Superior temporal gyrus (tissue), 1 donor: ENCODE measurements around the gene TNFRSF25.

Experiments
- DNase-seq: peaks from one replicate; pipeline ENCODE4 v3.0.0-alpha.2; 2016; ENCODE audit errors: extremely low spot score

TNFRSF25 gene

GRCh38 chr1:6487804-6488484, 22.0 kb upstream of the TNFRSF25 start:
- no peak for DNase-seq

DNA sequence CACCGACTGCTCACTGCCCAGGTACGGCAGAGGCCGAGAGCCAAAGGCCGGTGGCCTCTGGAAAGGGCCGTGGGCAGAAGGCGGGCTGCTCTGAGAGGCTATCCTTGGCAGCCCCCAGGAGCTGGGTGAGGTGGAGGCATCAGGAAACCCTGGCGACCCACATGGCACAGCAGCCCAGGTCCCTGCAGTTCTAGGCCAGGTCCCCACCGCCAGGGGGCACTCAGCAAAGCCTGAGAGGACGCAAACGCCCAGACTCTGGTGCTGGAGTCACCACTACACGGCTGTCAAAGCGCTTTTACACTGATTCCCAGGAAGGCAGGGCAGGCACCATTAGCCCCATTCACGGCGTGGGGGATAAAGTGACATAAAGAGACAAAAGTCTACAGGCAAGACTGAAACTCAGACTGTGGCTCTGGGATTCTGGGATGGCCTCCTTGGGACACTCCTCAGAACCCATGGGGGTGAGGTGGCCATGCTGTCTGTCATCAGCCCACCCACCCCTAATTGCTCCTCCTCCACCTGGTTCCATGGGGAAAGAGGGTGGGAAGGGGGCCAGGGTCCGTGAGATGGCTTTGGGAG, 20.5 kb upstream of the TNFRSF25 start:
- DNase-seq, result peak; percentile 81

- DNase-seq, result no peak
Measured at GRCh38 chr1:6485168-6486101, 19.5 kb upstream of the TNFRSF25 start.

DNA sequence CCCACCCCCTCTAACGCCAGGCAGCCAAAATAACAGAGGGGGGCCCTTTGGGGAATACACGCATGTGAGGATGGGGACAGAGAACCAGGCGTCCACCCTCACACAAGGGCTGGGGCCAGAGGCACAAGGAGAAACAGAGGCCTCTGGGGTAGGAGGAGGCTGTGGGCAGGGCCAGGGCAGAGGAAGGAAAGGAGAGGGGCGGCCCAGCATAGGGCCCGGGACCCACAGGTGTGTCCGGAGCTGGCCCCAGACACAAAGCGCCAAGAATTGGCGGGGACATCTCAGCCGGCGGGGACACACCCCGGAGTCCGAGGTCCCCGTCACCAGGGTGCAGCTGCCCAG, 18.8 kb upstream of the TNFRSF25 start:
- DNase-seq, result no peak

- DNase-seq, result no peak
Measured at GRCh38 chr1:6483761-6484117, 17.8 kb upstream of the TNFRSF25 start.

DNA sequence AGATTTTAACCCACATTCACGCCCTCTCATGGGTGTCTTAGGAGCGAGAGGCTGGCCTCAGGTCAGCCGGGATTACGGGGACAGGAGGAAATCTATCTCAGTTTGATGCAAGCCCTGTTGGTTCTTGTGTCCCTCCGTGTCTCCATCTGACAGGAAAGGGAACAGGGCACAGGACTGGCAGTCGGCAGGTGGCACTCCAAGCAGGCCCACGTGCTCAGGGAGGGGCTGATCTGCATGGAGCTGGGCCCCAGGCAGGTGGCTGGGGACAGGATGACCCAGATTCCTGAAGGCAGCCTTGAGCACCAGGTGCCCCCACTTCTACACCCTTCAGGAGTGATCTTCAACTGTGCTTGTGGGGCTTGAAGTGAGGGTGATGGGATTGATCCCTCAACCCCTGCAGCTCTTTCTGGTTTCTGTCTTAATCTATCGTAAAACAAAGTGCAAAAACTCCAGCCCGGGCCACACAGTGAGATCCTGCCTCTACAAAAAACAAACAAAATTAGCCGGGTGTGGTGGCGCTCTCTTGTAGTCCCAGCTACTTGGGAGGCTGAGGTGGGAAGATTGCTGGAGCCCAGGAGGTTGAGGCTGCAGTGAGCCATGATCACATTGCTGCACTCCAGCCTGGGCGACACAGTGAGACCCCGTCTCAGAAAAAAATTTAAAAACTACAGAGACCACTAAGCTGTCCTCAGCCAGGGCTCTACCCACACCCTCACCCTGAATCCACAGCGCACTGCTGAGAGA, 17.2 kb upstream of the TNFRSF25 start:
- no peak for DNase-seq

GRCh38 chr1:6481820-6482219, 15.8 kb upstream of the TNFRSF25 start:
- DNase-seq, result no peak

GRCh38 chr1:6477039-6477820, 11.3 kb upstream of the TNFRSF25 start:
- DNase-seq, result no peak

DNA sequence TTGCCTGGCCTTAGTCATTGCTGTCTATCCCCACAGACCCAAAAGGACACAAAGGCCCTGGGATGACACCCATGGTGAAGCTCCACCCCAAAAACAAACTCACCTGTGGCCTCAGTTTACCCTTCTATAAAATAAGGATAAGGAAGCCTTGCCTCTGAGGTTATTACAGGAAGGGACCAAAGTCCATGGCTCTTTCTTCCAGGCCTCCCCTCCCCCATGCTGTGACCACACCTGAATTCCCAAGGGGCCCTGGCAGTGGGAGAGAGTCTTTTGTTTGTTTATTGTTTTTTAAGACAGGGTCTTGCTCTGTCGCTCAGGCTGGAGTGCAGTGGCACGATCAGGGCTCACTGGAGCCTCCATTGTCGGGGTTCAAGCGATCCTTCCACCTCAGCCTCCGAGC, 10.5 kb upstream of the TNFRSF25 start:
- DNase-seq, result no peak

DNA sequence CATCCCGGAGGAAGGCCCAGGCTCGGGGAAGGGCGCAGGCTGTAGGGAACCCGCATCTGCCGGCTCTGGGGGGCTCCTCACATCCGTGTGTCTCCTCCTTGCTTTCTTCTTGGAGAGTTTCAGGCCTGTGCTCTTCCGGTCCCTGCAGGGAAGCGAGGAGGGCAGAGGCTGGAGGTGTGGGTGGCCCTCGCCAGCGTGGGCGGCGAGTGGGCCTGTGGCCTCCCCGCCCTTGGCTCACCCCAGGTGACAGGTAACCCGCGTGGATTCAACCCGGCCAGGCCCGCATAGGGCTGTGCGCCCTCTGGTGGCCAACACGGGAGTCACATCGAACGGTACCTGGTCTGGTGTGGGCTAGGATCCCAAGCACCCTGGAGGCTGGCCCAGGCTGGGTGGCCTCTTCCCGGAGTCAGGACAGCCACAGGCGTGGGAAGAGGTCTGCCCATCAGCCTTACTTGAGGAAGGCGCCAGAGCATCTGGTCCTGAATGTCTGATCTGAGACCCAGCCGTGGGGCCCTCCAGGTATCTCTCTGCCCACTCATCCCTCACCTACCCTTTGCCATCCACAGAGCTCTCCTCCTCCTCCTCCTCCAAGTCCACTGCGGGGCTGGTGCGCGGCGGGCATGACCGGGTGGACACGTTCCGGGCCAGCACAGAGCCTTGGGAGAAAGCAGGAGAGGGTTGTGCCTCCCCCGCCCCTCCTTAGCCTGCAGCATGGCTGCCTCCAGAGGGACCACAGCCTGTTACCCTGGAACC, 9.6 kb upstream of the TNFRSF25 start:
- DNase-seq, result peak; percentile 66

GRCh38 chr1:6474815-6475282, 8.9 kb upstream of the TNFRSF25 start:
- DNase-seq, result no peak

DNA sequence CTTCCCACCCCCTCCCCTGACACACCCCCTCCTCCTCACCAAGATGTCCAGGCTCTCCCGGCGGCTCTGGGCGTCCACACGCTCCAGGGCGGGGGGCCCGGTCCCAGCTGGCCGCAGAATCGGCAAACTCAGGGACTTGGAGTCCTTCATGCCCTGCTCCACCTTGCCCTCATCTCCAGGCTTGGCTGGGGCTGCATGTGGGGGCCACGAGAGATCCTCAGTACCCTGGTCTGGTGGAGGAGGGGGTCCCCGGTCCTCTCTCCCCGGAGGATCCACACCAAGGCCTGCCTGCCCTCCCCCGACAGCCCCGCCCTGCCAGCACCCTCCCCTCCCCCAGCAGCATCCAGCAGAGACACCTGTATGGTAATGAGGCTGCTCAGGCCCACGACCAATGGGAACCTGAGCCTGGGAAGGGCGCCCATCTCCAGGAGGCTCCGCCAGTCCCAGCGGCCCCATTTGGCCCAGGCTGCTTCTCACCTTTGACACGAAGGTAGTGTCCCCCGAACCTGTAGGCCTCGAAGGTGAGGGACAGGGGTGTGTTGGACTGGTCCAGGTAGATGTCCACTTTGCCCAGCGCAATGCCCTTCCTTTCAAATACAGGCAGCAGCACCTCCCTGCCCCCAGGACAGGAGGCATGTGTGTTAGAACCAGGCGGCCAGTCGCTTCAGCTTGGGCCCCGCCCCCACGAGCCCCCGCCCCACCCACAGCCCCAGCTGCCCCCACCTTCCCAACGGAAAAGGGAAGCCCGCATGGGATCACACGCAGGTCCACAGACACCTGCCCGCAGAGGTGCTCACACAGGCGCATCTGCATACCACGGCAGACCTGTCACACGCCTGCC, 8.2 kb upstream of the TNFRSF25 start:
- DNase-seq, result no peak

GRCh38 chr1:6473156-6473555, 7.2 kb upstream of the TNFRSF25 start:
- no peak for DNase-seq

GRCh38 chr1:6472391-6472790, 6.4 kb upstream of the TNFRSF25 start:
- no peak for DNase-seq

DNA sequence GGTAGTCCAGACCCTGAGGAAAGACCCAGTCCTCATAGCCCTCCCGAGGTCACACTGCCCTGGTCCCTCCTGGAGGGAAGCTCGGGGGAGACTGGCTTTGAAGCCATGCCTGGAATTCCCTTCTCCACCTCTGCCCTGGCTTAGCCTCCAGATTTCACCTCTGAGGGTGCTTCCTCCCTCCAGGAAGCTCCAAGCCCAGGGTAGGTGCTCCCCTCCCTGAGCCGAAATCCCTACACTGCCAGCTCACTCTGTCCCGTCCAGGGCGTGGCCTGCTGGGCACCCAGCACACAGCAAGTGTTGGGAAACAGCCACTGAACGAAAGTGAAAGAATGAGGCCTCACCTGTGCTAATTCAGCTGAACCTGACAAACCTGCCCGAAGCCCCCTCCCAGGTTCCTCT, 6.0 kb upstream of the TNFRSF25 start:
- DNase-seq, result no peak

- DNase-seq, result no peak
Measured at GRCh38 chr1:6471086-6471969, 5.4 kb upstream of the TNFRSF25 start.

- DNase-seq, result no peak
Measured at GRCh38 chr1:6470132-6471085, 4.4 kb upstream of the TNFRSF25 start.
